ENCODE results near the gene COQ8A.

- no peak for TF ChIP-seq CTCF (IDR thresholded peaks at IDR 0.05; ENCODE audit: insufficient read depth, low read length)
- TF ChIP-seq REST (IDR thresholded peaks at IDR 0.05; ENCODE audit: insufficient replicate concordance, low read depth): no peak
Observed at GRCh38 chr1:227010645-227011044, 70.6 kb downstream of the COQ8A start.
